SK-N-SH treated with all-trans-retinoic acid at 6 μM for 48 hours (cell line): ENCODE measurements around the gene GNG13.

Experiments used
- ATAC-seq: fragments of 200-7000 bp; cut with Tn5 transposase; 3 replicates; pipeline ENCODE4 v1.9.1; 2020; ENCODE audit warnings: mild to moderate bottlenecking, moderate library complexity
- ARNTL ChIP-seq: fragments of 450-650 bp; formaldehyde crosslinking; IDR thresholded peaks from 2 replicates; pipeline ENCODE4 v1.5.0; 2020; ENCODE audit warnings: low read depth, mild to moderate bottlenecking, moderate library complexity, borderline replicate concordance
- CREB5 ChIP-seq: fragments of 250-450 bp; sonication (Bioruptor Pico); IDR thresholded peaks from 2 replicates; pipeline ENCODE4 v1.5.1; 2020; ENCODE audit warnings: low read depth, mild to moderate bottlenecking, moderate library complexity
- ESRRG ChIP-seq: fragments of 250-450 bp; sonication (Bioruptor Pico); IDR thresholded peaks from 2 replicates; pipeline ENCODE4 v1.6.1; 2021; ENCODE audit warnings: mild to moderate bottlenecking
- ISL1 ChIP-seq: fragments of 250-450 bp; sonication (Bioruptor Pico); IDR thresholded peaks from 2 replicates; pipeline ENCODE4 v2.1.2; 2022; ENCODE audit warnings: mild to moderate bottlenecking, moderate library complexity
- OSR1 ChIP-seq: fragments of 250-450 bp; sonication (Bioruptor Pico); IDR thresholded peaks from 2 replicates; pipeline ENCODE4 v1.8.0; 2022; ENCODE audit warnings: moderate library complexity, mild to moderate bottlenecking, inconsistent platforms
- PPARA ChIP-seq: fragments of 250-450 bp; sonication (Bioruptor Pico); IDR thresholded peaks from 2 replicates; pipeline ENCODE4 v1.5.0; 2020; ENCODE audit warnings: mild to moderate bottlenecking, borderline replicate concordance
- RARB ChIP-seq: fragments of 250-450 bp; sonication (Bioruptor Pico); IDR thresholded peaks from 2 replicates; pipeline ENCODE4 v1.8.0; 2021; ENCODE audit warnings: mild to moderate bottlenecking, moderate library complexity
- SNAI2 ChIP-seq: fragments of 250-450 bp; sonication (Bioruptor Pico); IDR thresholded peaks from 2 replicates; pipeline ENCODE4 v1.5.0; 2020; ENCODE audit warnings: mild to moderate bottlenecking, moderate library complexity
- TCF4 ChIP-seq: fragments of 250-450 bp; sonication (Bioruptor Pico); IDR thresholded peaks from 2 replicates; pipeline ENCODE4 v1.8.0; 2021; ENCODE audit warnings: mild to moderate bottlenecking, moderate library complexity, borderline replicate concordance
- TOX ChIP-seq: fragments of 250-450 bp; sonication (Bioruptor Pico); IDR thresholded peaks from 2 replicates; pipeline ENCODE4 v1.8.0; 2021; ENCODE audit warnings: mild to moderate bottlenecking, moderate library complexity, borderline replicate concordance
- TSHZ2 ChIP-seq: fragments of 250-450 bp; sonication (Bioruptor Pico); IDR thresholded peaks from 2 replicates; pipeline ENCODE4 v1.5.0; 2020; ENCODE audit warnings: mild to moderate bottlenecking, moderate library complexity
- ZFP3 ChIP-seq: fragments of 250-450 bp; sonication (Bioruptor Pico); IDR thresholded peaks from 2 replicates; pipeline ENCODE4 v1.5.0; 2020; ENCODE audit warnings: mild to moderate bottlenecking, moderate library complexity
- ZFP30 ChIP-seq: fragments of 450-650 bp; formaldehyde crosslinking; IDR thresholded peaks from 2 replicates; pipeline ENCODE4 v1.5.0; 2022; ENCODE audit warnings: mild to moderate bottlenecking, moderate library complexity
- ZNF565 ChIP-seq: fragments of 450-650 bp; formaldehyde crosslinking; conservative IDR thresholded peaks from 2 replicates; pipeline ENCODE4 v1.5.0; 2020; ENCODE audit warnings: low read depth, mild to moderate bottlenecking, moderate library complexity
- ZNF70 ChIP-seq: fragments of 450-650 bp; formaldehyde crosslinking; IDR thresholded peaks from 2 replicates; pipeline ENCODE4 v1.5.0; 2020; ENCODE audit warnings: mild to moderate bottlenecking, moderate library complexity
- ZNF8 ChIP-seq: fragments of 450-650 bp; formaldehyde crosslinking; IDR thresholded peaks from 2 replicates; pipeline ENCODE4 v1.5.0; 2020; ENCODE audit warnings: mild to moderate bottlenecking, moderate library complexity
- TF ChIP-seq, protein P1 (sequence below): fragments of 250-450 bp; sonication (Bioruptor Pico); IDR thresholded peaks from 2 replicates; pipeline ENCODE4 v1.5.1; 2021; ENCODE audit warnings: mild to moderate bottlenecking, moderate library complexity
- TF ChIP-seq, protein P2 (sequence below): fragments of 250-450 bp; sonication (Bioruptor Pico); IDR thresholded peaks from 2 replicates; pipeline ENCODE4 v1.8.0; 2021; ENCODE audit warnings: low read depth, mild to moderate bottlenecking, moderate library complexity, borderline replicate concordance
- TF ChIP-seq, protein P3 (sequence below): fragments of 250-450 bp; sonication (Bioruptor Pico); IDR thresholded peaks from 2 replicates; pipeline ENCODE4 v1.8.0; 2020; ENCODE audit warnings: mild to moderate bottlenecking, moderate library complexity, borderline replicate concordance

Gene GNG13

GRCh38 chr16:802914-803753, 2.6 kb upstream of the GNG13 start:
- TF ChIP-seq, protein P1, sequence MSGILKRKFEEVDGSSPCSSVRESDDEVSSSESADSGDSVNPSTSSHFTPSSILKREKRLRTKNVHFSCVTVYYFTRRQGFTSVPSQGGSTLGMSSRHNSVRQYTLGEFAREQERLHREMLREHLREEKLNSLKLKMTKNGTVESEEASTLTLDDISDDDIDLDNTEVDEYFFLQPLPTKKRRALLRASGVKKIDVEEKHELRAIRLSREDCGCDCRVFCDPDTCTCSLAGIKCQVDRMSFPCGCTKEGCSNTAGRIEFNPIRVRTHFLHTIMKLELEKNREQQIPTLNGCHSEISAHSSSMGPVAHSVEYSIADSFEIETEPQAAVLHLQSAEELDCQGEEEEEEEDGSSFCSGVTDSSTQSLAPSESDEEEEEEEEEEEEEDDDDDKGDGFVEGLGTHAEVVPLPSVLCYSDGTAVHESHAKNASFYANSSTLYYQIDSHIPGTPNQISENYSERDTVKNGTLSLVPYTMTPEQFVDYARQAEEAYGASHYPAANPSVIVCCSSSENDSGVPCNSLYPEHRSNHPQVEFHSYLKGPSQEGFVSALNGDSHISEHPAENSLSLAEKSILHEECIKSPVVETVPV (CRISPR knock-in tag) = no peak
- no peak for TF ChIP-seq OSR1
- no peak for TF ChIP-seq ESRRG
- TF ChIP-seq, protein P2, sequence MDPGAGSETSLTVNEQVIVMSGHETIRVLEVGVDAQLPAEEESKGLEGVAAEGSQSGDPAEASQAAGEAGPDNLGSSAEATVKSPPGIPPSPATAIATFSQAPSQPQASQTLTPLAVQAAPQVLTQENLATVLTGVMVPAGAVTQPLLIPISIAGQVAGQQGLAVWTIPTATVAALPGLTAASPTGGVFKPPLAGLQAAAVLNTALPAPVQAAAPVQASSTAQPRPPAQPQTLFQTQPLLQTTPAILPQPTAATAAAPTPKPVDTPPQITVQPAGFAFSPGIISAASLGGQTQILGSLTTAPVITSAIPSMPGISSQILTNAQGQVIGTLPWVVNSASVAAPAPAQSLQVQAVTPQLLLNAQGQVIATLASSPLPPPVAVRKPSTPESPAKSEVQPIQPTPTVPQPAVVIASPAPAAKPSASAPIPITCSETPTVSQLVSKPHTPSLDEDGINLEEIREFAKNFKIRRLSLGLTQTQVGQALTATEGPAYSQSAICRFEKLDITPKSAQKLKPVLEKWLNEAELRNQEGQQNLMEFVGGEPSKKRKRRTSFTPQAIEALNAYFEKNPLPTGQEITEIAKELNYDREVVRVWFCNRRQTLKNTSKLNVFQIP = no peak
- no peak for TF ChIP-seq TCF4 (CRISPR knock-in tag)
- TF ChIP-seq ZFP30 = no peak
- TF ChIP-seq ZNF70 (CRISPR knock-in tag) = no peak
- TF ChIP-seq, all 23 proteins: peak for 0
- no peak for ATAC-seq

DNA sequence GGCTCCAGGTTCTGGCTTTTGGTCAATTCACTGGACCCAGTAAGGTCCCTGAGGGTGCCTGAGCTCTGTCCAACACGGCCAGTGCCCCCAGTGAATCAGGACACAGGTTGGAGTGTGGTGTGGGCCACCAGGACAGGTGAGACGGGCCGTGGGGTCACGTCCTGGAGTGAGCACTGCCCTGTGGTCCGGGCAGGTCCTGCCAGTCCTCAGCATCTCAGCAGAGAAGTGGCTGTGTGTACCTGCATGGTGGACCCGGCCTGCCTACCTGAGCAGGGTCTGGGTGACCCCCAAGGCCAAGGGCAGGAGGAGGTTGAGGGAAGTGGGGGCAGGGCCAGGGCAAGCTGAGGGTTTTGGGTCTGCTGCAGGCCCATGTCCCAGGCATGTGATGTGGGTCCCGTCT, 1.9 kb upstream of the GNG13 start:
- no peak for ATAC-seq

GRCh38 chr16:801584-802363, 1.2 kb upstream of the GNG13 start:
- peak; percentile 4 for ATAC-seq
- TF ChIP-seq PPARA (CRISPR knock-in tag) (no peak), TSHZ2 (CRISPR knock-in tag) (no peak), ISL1 (CRISPR knock-in tag) (no peak), ZFP30 (no peak), SNAI2 (CRISPR knock-in tag) (no peak), ZNF70 (CRISPR knock-in tag) (no peak), CREB5 (CRISPR knock-in tag) (no peak), ZFP3 (CRISPR knock-in tag) (no peak), ZNF8 (no peak), TOX (CRISPR knock-in tag) (no peak), OSR1 (no peak)
- TF ChIP-seq, protein P1 (CRISPR knock-in tag) = no peak
- TF ChIP-seq, protein P3, sequence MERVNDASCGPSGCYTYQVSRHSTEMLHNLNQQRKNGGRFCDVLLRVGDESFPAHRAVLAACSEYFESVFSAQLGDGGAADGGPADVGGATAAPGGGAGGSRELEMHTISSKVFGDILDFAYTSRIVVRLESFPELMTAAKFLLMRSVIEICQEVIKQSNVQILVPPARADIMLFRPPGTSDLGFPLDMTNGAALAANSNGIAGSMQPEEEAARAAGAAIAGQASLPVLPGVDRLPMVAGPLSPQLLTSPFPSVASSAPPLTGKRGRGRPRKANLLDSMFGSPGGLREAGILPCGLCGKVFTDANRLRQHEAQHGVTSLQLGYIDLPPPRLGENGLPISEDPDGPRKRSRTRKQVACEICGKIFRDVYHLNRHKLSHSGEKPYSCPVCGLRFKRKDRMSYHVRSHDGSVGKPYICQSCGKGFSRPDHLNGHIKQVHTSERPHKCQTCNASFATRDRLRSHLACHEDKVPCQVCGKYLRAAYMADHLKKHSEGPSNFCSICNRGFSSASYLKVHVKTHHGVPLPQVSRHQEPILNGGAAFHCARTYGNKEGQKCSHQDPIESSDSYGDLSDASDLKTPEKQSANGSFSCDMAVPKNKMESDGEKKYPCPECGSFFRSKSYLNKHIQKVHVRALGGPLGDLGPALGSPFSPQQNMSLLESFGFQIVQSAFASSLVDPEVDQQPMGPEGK (CRISPR knock-in tag) = no peak

More for the DNA sequence above, 1.9 kb upstream of the GNG13 start:
- no peak for TF ChIP-seq ZNF565 (CRISPR knock-in tag)
- no peak for TF ChIP-seq TSHZ2 (CRISPR knock-in tag)
- no peak for TF ChIP-seq ZFP30
- no peak for TF ChIP-seq TOX (CRISPR knock-in tag)
- TF ChIP-seq ESRRG = no peak
- TF ChIP-seq ARNTL = no peak
- no peak for TF ChIP-seq SNAI2 (CRISPR knock-in tag)
- TF ChIP-seq RARB = no peak
